Body of pancreas (tissue), 4 donors: Measurements from ENCODE around the gene PTTG1IP.

Source experiments
- CTCF ChIP-seq, 7 experiments: fragments of 450-650 bp in 4 of 7; fragments of 200-600 bp in 3 of 7; sonication (generic) in 3 of 7; IDR thresholded peaks; one replicate each; pipeline ENCODE4 v1.5.1; 2016 to 2019; ENCODE audit warnings: antibody characterized with exemption in 7 of 7
- POLR2A ChIP-seq, 3 donors: fragments of 450-650 bp; IDR thresholded peaks; one replicate each; pipeline ENCODE4 v1.6.1; 2016; ENCODE audit warnings: antibody characterized with exemption in 3 of 3, mild to moderate bottlenecking in 2 of 3

- TF ChIP-seq POLR2A (IDR thresholded peaks at IDR 0.05) = no peak
- TF ChIP-seq CTCF (IDR thresholded peaks at IDR 0.05) = no peak
Observed at GRCh38 chr21:44855572-44855971, 17.9 kb downstream of the PTTG1IP start.
